Neural cell (in vitro differentiated cells): ENCODE data around the gene NECTIN4. TPM values are rescaled to one million over a fixed set of nuclear protein-coding genes. Genes with fewer than 3 reads are reported as not detected.

Experiments used
- H2AFZ ChIP-seq: fragments of 200-600, 300-800 bp; sonication (generic), shearing (Covaris generic); 2 replicates; pipeline ENCODE4 v1.6.0; 2014; ENCODE audit warnings: low read depth, mild to moderate bottlenecking, antibody characterized with exemption, low read length, moderate library complexity
- H3F3A ChIP-seq: fragments of 200-600 bp; shearing (Covaris generic); 2 replicates; pipeline ENCODE4 v1.6.1; 2016; ENCODE audit warnings: mild to moderate bottlenecking, moderate library complexity, mixed read lengths, antibody characterized with exemption, low read length; ENCODE audit not compliant: insufficient read depth, poor library complexity, severe bottlenecking
- H3K27ac ChIP-seq: fragments of 200-600, 300-800 bp; sonication (generic), shearing (Covaris generic); 2 replicates; pipeline ENCODE4 v1.5.1; 2014; ENCODE audit warnings: mild to moderate bottlenecking, low read length, moderate library complexity
- H3K27me3 ChIP-seq: fragments of 300-800, 200-600 bp; sonication (generic), shearing (Covaris generic); 2 replicates; pipeline ENCODE4 v1.6.0; 2014; ENCODE audit warnings: mild to moderate bottlenecking, low read depth, low read length, moderate library complexity; ENCODE audit not compliant: insufficient read depth
- H3K36me3 ChIP-seq: fragments of 300-800, 200-600 bp; sonication (generic), shearing (Covaris generic); 2 replicates; pipeline ENCODE4 v1.5.1; 2014; ENCODE audit warnings: mild to moderate bottlenecking, antibody characterized with exemption, low read length, moderate library complexity; ENCODE audit not compliant: insufficient read depth
- H3K4me2 ChIP-seq: fragments of 300-800, 200-600 bp; sonication (generic), shearing (Covaris generic); 2 replicates; pipeline ENCODE4 v1.6.0; 2014; ENCODE audit warnings: mild to moderate bottlenecking, low read length
- H3K4me3 ChIP-seq: fragments of 300-800, 200-600 bp; sonication (generic), shearing (Covaris generic); 2 replicates; pipeline ENCODE4 v1.5.1; 2014; ENCODE audit warnings: mild to moderate bottlenecking, low read length, moderate library complexity
- H3K79me2 ChIP-seq: fragments of 200-600 bp; shearing (Covaris generic); replicated peaks from 2 replicates; pipeline ENCODE4 v1.6.0; 2014; ENCODE audit warnings: mild to moderate bottlenecking, low read length, moderate library complexity; ENCODE audit not compliant: insufficient read depth
- H3K9ac ChIP-seq: fragments of 300-800, 200-600 bp; sonication (generic), shearing (Covaris generic); 2 replicates; pipeline ENCODE4 v1.6.1; 2016; ENCODE audit warnings: mild to moderate bottlenecking, low read length, mixed read lengths
- H3K9me2 ChIP-seq: fragments of 200-600 bp; shearing (Covaris generic); 2 replicates; pipeline ENCODE4 v1.6.1; 2016; ENCODE audit warnings: mild to moderate bottlenecking, low read length, mixed read lengths; ENCODE audit not compliant: insufficient read depth
- H3K9me3 ChIP-seq: fragments of 200-600, 300-800 bp; sonication (generic), shearing (Covaris generic); 2 replicates; pipeline ENCODE4 v1.6.1; 2016; ENCODE audit warnings: mild to moderate bottlenecking, mixed run types, low read length, moderate library complexity, mixed read lengths
- H4K20me1 ChIP-seq: fragments of 200-600 bp; shearing (Covaris generic); 2 replicates; pipeline ENCODE4 v1.6.1; 2016; ENCODE audit warnings: mild to moderate bottlenecking, mixed run types; ENCODE audit not compliant: insufficient read depth
- EP300 ChIP-seq: fragments of 450-650 bp; conservative IDR thresholded peaks from 2 replicates; pipeline ENCODE4 v1.6.1; 2014; ENCODE audit warnings: antibody characterized with exemption, mild to moderate bottlenecking, moderate library complexity; ENCODE audit not compliant: poor library complexity, severe bottlenecking
- EZH2 ChIP-seq: fragments of 200-600, 300-800 bp; shearing (Covaris generic), sonication (generic); IDR thresholded peaks from 2 replicates; pipeline ENCODE4 v1.6.1; 2014; ENCODE audit warnings: antibody characterized with exemption, low read length, borderline replicate concordance, mild to moderate bottlenecking; ENCODE audit not compliant: insufficient read depth, poor library complexity, severe bottlenecking
- MXI1 ChIP-seq: fragments of 450-650 bp; conservative IDR thresholded peaks from 2 replicates; pipeline ENCODE4 v1.6.1; 2014; ENCODE audit warnings: antibody characterized with exemption, mild to moderate bottlenecking; ENCODE audit not compliant: poor library complexity, severe bottlenecking
- POLR2AphosphoS5 ChIP-seq: IDR thresholded peaks from 2 replicates; pipeline ENCODE4 v1.6.1; 2012
- RAD21 ChIP-seq: fragments of 450-650 bp; conservative IDR thresholded peaks from 2 replicates; pipeline ENCODE4 v1.6.1; 2014; ENCODE audit warnings: antibody characterized with exemption, mild to moderate bottlenecking, moderate library complexity
- SMC3 ChIP-seq: fragments of 450-650 bp; conservative IDR thresholded peaks from 2 replicates; pipeline ENCODE4 v1.6.1; 2014; ENCODE audit warnings: antibody characterized with exemption, mild to moderate bottlenecking, moderate library complexity; ENCODE audit not compliant: poor library complexity
- TAF1 ChIP-seq: IDR thresholded peaks from 2 replicates; pipeline ENCODE4 v1.6.1; 2012; ENCODE audit warnings: low read depth
- polyA plus RNA-seq: library from polyadenylated mRNA; depleted of rRNA; stranded (reverse); fragments of >200 nt; gene quantifications from 2 replicates; pipeline ENCODE4 v1.2.3, GENCODE V29; 2014
- TF ChIP-seq, protein P1 (sequence below): fragments of 450-650 bp; IDR thresholded peaks from 2 replicates; pipeline ENCODE4 v1.5.1; 2014; ENCODE audit warnings: antibody characterized with exemption, mild to moderate bottlenecking, moderate library complexity; ENCODE audit not compliant: poor library complexity, severe bottlenecking
- TF ChIP-seq, protein P2 (sequence below): IDR thresholded peaks from 2 replicates; pipeline ENCODE4 v1.6.1; 2012; ENCODE audit warnings: borderline replicate concordance

Gene NECTIN4
- polyA plus RNA-seq, 1 donor from 2014 or later, result not detected

DNA sequence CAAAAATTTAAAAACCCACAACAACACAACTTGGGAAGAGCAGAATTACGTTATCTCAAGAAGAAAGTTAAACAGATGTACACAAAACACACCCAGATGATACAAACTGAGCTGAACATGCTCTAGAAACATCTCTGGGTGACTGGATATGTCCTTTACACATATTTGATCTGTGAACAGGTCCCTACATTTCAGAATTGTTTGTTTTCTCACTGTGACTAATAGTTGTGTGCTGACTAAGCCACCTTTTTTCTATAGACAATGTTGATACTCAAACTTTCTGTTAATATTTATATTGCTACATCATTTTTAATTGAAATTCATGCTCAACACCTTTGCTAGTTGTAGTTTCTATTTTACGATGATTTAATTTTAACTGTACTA lies 67.4 kb downstream of the NECTIN4 start:
- H3K36me3 ChIP-seq, result no peaks in the 10 kb centered on the region
- no peaks in the 10 kb centered on the region for H3K9me2 ChIP-seq
- no peaks in the 10 kb centered on the region for H3F3A ChIP-seq
- no peak overlapping the region for H2AFZ ChIP-seq
- H3K9ac ChIP-seq, result no peak overlapping the region
- TF ChIP-seq, protein P1, sequence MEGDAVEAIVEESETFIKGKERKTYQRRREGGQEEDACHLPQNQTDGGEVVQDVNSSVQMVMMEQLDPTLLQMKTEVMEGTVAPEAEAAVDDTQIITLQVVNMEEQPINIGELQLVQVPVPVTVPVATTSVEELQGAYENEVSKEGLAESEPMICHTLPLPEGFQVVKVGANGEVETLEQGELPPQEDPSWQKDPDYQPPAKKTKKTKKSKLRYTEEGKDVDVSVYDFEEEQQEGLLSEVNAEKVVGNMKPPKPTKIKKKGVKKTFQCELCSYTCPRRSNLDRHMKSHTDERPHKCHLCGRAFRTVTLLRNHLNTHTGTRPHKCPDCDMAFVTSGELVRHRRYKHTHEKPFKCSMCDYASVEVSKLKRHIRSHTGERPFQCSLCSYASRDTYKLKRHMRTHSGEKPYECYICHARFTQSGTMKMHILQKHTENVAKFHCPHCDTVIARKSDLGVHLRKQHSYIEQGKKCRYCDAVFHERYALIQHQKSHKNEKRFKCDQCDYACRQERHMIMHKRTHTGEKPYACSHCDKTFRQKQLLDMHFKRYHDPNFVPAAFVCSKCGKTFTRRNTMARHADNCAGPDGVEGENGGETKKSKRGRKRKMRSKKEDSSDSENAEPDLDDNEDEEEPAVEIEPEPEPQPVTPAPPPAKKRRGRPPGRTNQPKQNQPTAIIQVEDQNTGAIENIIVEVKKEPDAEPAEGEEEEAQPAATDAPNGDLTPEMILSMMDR, result no peak
- no peak for TF ChIP-seq MXI1
- TF ChIP-seq, protein P2, sequence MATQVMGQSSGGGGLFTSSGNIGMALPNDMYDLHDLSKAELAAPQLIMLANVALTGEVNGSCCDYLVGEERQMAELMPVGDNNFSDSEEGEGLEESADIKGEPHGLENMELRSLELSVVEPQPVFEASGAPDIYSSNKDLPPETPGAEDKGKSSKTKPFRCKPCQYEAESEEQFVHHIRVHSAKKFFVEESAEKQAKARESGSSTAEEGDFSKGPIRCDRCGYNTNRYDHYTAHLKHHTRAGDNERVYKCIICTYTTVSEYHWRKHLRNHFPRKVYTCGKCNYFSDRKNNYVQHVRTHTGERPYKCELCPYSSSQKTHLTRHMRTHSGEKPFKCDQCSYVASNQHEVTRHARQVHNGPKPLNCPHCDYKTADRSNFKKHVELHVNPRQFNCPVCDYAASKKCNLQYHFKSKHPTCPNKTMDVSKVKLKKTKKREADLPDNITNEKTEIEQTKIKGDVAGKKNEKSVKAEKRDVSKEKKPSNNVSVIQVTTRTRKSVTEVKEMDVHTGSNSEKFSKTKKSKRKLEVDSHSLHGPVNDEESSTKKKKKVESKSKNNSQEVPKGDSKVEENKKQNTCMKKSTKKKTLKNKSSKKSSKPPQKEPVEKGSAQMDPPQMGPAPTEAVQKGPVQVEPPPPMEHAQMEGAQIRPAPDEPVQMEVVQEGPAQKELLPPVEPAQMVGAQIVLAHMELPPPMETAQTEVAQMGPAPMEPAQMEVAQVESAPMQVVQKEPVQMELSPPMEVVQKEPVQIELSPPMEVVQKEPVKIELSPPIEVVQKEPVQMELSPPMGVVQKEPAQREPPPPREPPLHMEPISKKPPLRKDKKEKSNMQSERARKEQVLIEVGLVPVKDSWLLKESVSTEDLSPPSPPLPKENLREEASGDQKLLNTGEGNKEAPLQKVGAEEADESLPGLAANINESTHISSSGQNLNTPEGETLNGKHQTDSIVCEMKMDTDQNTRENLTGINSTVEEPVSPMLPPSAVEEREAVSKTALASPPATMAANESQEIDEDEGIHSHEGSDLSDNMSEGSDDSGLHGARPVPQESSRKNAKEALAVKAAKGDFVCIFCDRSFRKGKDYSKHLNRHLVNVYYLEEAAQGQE, result no peak
- no peak for TF ChIP-seq SMC3
- no peak for TF ChIP-seq RAD21
- TF ChIP-seq TAF1, result no peak
- TF ChIP-seq EZH2, result no peak
- no peak for TF ChIP-seq POLR2AphosphoS5
- TF ChIP-seq EP300, result no peak
- H3K9me3 ChIP-seq, result no peaks in the 10 kb centered on the region
- H3K4me3 ChIP-seq, result no peak overlapping the region
- H3K79me2 ChIP-seq, result no peaks in the 10 kb centered on the region
- H4K20me1 ChIP-seq, result no peaks in the 10 kb centered on the region
- H3K4me2 ChIP-seq, result no peak overlapping the region
- no peak overlapping the region for H3K27ac ChIP-seq
- peaks cover 28% of the 10 kb centered on the region for H3K27me3 ChIP-seq

DNA sequence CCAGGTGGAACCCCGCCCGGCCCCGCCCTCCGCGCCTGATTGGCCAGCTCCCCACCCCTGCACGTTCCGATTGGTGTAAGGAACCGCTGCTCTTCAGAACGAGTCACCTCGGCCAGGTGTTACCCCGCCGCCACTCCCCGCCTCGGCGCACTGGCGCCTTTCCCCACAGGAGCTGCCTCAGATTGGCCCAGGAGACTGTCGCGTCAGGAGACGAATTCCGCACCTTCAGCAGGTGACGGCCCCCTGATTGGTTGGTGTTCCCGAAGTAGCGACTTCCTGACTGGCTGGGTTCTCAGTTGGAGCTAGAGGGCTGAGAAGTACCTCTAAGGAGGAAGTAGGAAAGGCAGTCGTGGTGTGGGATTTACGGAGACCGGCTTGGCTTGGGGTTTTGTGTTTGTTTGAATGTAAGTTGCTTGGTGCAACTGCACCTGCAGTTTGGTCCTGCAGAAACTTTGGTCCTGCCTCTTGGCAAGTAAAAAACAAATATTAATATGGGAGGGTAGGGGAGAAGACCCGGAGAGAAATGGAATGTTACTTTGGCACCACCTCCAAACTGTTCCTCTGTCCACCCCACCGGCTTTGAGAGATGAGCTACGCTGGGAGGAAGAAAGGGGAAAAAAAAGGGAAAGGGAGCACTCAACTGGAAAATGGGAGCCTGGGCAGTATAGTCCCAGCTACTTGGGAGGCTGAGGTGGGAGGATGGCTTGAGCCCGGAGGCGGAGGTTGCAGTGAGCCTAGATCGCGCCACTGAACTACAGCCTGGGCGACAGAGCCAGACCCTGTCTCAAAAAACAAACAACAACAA lies 68.0 kb downstream of the NECTIN4 start:
- Histone ChIP-seq H3K9me2 (no peaks in the 10 kb centered on the region), H3K36me3 (no peaks in the 10 kb centered on the region), H3K4me3 (peak overlapping the region; percentile 71), H4K20me1 (no peaks in the 10 kb centered on the region), H3K27me3 (peaks cover 28% of the 10 kb centered on the region), H3K9ac (peak overlapping the region; percentile 11), H3K79me2 (no peaks in the 10 kb centered on the region), H3F3A (no peaks in the 10 kb centered on the region), H2AFZ (peak overlapping the region; percentile 3), H3K9me3 (no peaks in the 10 kb centered on the region), H3K27ac (no peak overlapping the region), H3K4me2 (peak overlapping the region; percentile 37)
- TF ChIP-seq, protein P1, result no peak
- TF ChIP-seq POLR2AphosphoS5 (peak; percentile 4), SMC3 (no peak), TAF1 (no peak), MXI1 (no peak), RAD21 (no peak), EZH2 (no peak)
- TF ChIP-seq, protein P2, result no peak
